CD4-positive, alpha-beta memory T cell (primary cell): Measurements from ENCODE around the gene NDUFAF8. TPM values are rescaled to one million over a fixed set of nuclear protein-coding genes. Genes with fewer than 3 reads are reported as not detected.

ENCODE experiments used
- CTCF ChIA-PET: fragments of 350-600 bp; sonication (Branson Sonifier 250); formaldehyde crosslinking; loops from one replicate; lab custom pipeline; 2021; ENCODE audit warnings: inconsistent platforms; ENCODE audit not compliant: partially characterized antibody; lab: Charles Lee
- POLR2A ChIA-PET: fragments of 350-600 bp; sonication (Branson Sonifier 250); formaldehyde crosslinking; loops from one replicate; lab custom pipeline; 2021; ENCODE audit not compliant: partially characterized antibody; lab: Charles Lee
- DNase-seq, 5 donors: peaks; one replicate each; pipeline versions ENCODE4 v3.0.0 to v3.0.0-alpha.2; 2020 to 2022; ENCODE audit warnings: mixed read lengths in 1 of 5
- H3K27ac ChIP-seq: one replicate; pipeline ENCODE4 v1.7.0; 2013; ENCODE audit warnings: low read depth, low read length
- H3K27me3 ChIP-seq: 2 replicates; pipeline ENCODE4 v1.7.0; 2013; ENCODE audit warnings: mild to moderate bottlenecking, low read length, moderate library complexity; ENCODE audit not compliant: insufficient read depth
- H3K36me3 ChIP-seq: 2 replicates; pipeline ENCODE4 v1.7.0; 2013; ENCODE audit warnings: mild to moderate bottlenecking, low read length, moderate library complexity; ENCODE audit not compliant: insufficient read depth
- H3K4me1 ChIP-seq: 2 replicates; pipeline ENCODE4 v1.7.0; 2013; ENCODE audit warnings: mild to moderate bottlenecking, low read length, moderate library complexity; ENCODE audit not compliant: insufficient read depth
- H3K4me3 ChIP-seq, 2 donors: one replicate each; pipeline ENCODE4 v1.7.0; 2013; ENCODE audit warnings: low read length in 2 of 2, mild to moderate bottlenecking in 1 of 2
- H3K9me3 ChIP-seq, 2 donors: one replicate each; pipeline ENCODE4 v1.7.0; 2013; ENCODE audit warnings: low read length in 2 of 2, control low read depth in 1 of 2; ENCODE audit not compliant: control insufficient read depth in 1 of 2
- H3K27ac Mint-ChIP-seq, 7 donors: one replicate each; pipeline ENCODE4 v1.8.0; 2020 to 2021; ENCODE audit warnings: mixed read lengths in 7 of 7, mild to moderate bottlenecking in 6 of 7, inconsistent platforms in 3 of 7, moderate library complexity in 3 of 7
- H3K27me3 Mint-ChIP-seq, 2 donors: one replicate each; pipeline ENCODE4 v1.8.0; 2020 to 2021; ENCODE audit warnings: mixed read lengths in 2 of 2
- H3K36me3 Mint-ChIP-seq, 2 donors: one replicate each; pipeline ENCODE4 v1.8.0; 2020 to 2021; ENCODE audit warnings: mixed read lengths in 2 of 2, inconsistent platforms in 1 of 2, mild to moderate bottlenecking in 1 of 2
- H3K4me1 Mint-ChIP-seq, 4 donors: one replicate each; pipeline ENCODE4 v1.8.0; 2020 to 2021; ENCODE audit warnings: mixed read lengths in 4 of 4, mild to moderate bottlenecking in 1 of 4
- H3K4me3 Mint-ChIP-seq, 8 donors: one replicate each; pipeline ENCODE4 v1.8.0; 2020 to 2021; ENCODE audit warnings: mixed read lengths in 8 of 8, mild to moderate bottlenecking in 7 of 8, moderate library complexity in 6 of 8, inconsistent platforms in 3 of 8
- H3K9me3 Mint-ChIP-seq, 8 donors: one replicate each; pipeline ENCODE4 v1.8.0; 2020 to 2021; ENCODE audit warnings: mixed read lengths in 8 of 8, mild to moderate bottlenecking in 5 of 8, inconsistent platforms in 3 of 8, moderate library complexity in 1 of 8
- intact Hi-C: fragments of 100-400 bp; cut with micrococcal nuclease; formaldehyde crosslinking; loops from one replicate; pipeline ENCODE4 v1.15.1; 2023
- polyA plus RNA-seq, 2 donors: library from polyadenylated mRNA; unstranded; fragments of 300-500 nt; fragmentation: Illumina TruSeq; gene quantifications; one replicate each; pipeline ENCODE4 v1.2.3, GENCODE V29; 2021
- total RNA-seq, 2 experiments: library from RNA; stranded (reverse); gene quantifications; one replicate each; pipeline ENCODE4 v1.2.3, GENCODE V29; 2021

NDUFAF8 gene
- total and polyA plus RNA-seq, 4 experiments from 2014 or later: 40.1 to 78.6 (median 54.8) TPM

- DNase-seq: peak in 1 of 5 donors; percentile 13
- Mint-ChIP-seq H3K9me3 (no peaks in the 10 kb centered on the region), H3K4me1 (peaks cover 9 to 39% (median 28%) of the 10 kb centered on the region in 4 donors), H3K36me3 (peaks cover 0 to 7% of the 10 kb centered on the region in 2 donors), H3K27ac (peak overlapping the region in 5 of 7 donors; percentile 36 to 75 (median 58)), H3K27me3 (no peaks in the 10 kb centered on the region), H3K4me3 (peak overlapping the region in 6 of 8 donors; percentile 38 to 95 (median 92))
- no peak overlapping the region for H3K27ac ChIP-seq
- H3K4me3 ChIP-seq: no peak overlapping the region
- CTCF ChIA-PET: interaction anchor here (1.1 kb wide), 1 partner anchor 98 kb away, joined by 3 read pairs; no protein-coding TSS in a partner anchor
- POLR2A ChIA-PET: interaction anchor here (2.7 kb wide), 1 partner anchor 19 kb away, joined by 48 read pairs; the partner anchor contains the start of gene CEP131
- H3K27me3 ChIP-seq: no peaks in the 10 kb centered on the region
- no peaks in the 10 kb centered on the region for H3K36me3 ChIP-seq
- H3K4me1 ChIP-seq: peaks cover 32% of the 10 kb centered on the region
- no peaks in the 10 kb centered on the region for H3K9me3 ChIP-seq
- intact Hi-C loops: loop anchor here (2.0 kb wide), 1 partner anchor 140 kb away; no protein-coding TSS in a partner anchor
Measured at GRCh38 chr17:81240761-81241160, 1.6 kb downstream of the NDUFAF8 start.

GRCh38 chr17:81241203-81241602, 2.1 kb downstream of the NDUFAF8 start:
- H3K4me1 ChIP-seq: peaks cover 32% of the 10 kb centered on the region
- no peaks in the 10 kb centered on the region for H3K9me3 Mint-ChIP-seq
- peaks cover 9 to 39% (median 28%) of the 10 kb centered on the region in 4 donors for H3K4me1 Mint-ChIP-seq
- H3K36me3 Mint-ChIP-seq: peaks cover 0 to 7% of the 10 kb centered on the region in 2 donors
- no peaks in the 10 kb centered on the region for H3K36me3 ChIP-seq
- no peaks in the 10 kb centered on the region for H3K9me3 ChIP-seq
- peak overlapping the region in 5 of 8 donors; percentile 15 to 95 (median 61) for H3K4me3 Mint-ChIP-seq
- H3K27ac Mint-ChIP-seq: peak overlapping the region in 3 of 7 donors; percentile 36 to 58 (median 46)
- H3K27ac ChIP-seq: no peak overlapping the region
- intact Hi-C loops: loop anchor here (2.0 kb wide), 1 partner anchor 140 kb away; no protein-coding TSS in a partner anchor
- DNase-seq: no peak
- no peaks in the 10 kb centered on the region for H3K27me3 ChIP-seq
- ChIA-PET POLR2A (no interaction called here), CTCF (interaction anchor here (1.1 kb wide), 1 partner anchor 99 kb away, joined by 3 read pairs; no protein-coding TSS in a partner anchor)
- no peaks in the 10 kb centered on the region for H3K27me3 Mint-ChIP-seq
- H3K4me3 ChIP-seq: no peak overlapping the region

- CTCF ChIA-PET: no interaction called here
- H3K27ac ChIP-seq: no peak overlapping the region
Measured at GRCh38 chr17:81241648-81242420, 2.7 kb downstream of the NDUFAF8 start.

GRCh38 chr17:81242421-81243332, 3.6 kb downstream of the NDUFAF8 start:
- no peak overlapping the region for H3K4me3 Mint-ChIP-seq
- H3K27me3 ChIP-seq: no peaks in the 10 kb centered on the region
- peaks cover 0 to 1% (median 0%) of the 10 kb centered on the region in 8 donors for H3K9me3 Mint-ChIP-seq
- peak in 1 of 5 donors; percentile 24 for DNase-seq
- H3K4me1 ChIP-seq: peaks cover 21% of the 10 kb centered on the region
- H3K27ac Mint-ChIP-seq: peak overlapping the region in 2 of 7 donors; percentile 48 to 73
- no peak overlapping the region for H3K4me3 ChIP-seq
- no peak overlapping the region for H3K27ac ChIP-seq
- intact Hi-C loops: no loop called here
- no peaks in the 10 kb centered on the region for H3K36me3 ChIP-seq
- H3K9me3 ChIP-seq: no peaks in the 10 kb centered on the region
- ChIA-PET CTCF (no interaction called here), POLR2A (no interaction called here)
- peaks cover 7 to 34% (median 23%) of the 10 kb centered on the region in 4 donors for H3K4me1 Mint-ChIP-seq
- H3K36me3 Mint-ChIP-seq: peaks cover 0 to 7% of the 10 kb centered on the region in 2 donors
- H3K27me3 Mint-ChIP-seq: no peaks in the 10 kb centered on the region

More at GRCh38 chr17:81241648-81242420, 2.7 kb downstream of the NDUFAF8 start:
- Histone ChIP-seq H3K4me1 (peaks cover 29% of the 10 kb centered on the region), H3K27me3 (no peaks in the 10 kb centered on the region), H3K9me3 (no peaks in the 10 kb centered on the region), H3K36me3 (no peaks in the 10 kb centered on the region), H3K4me3 (no peak overlapping the region)
- H3K27me3 Mint-ChIP-seq: no peaks in the 10 kb centered on the region
- POLR2A ChIA-PET: no interaction called here
- H3K9me3 Mint-ChIP-seq: no peaks in the 10 kb centered on the region
- peaks cover 0 to 7% of the 10 kb centered on the region in 2 donors for H3K36me3 Mint-ChIP-seq
- peaks cover 9 to 40% (median 28%) of the 10 kb centered on the region in 4 donors for H3K4me1 Mint-ChIP-seq
- DNase-seq: peak; percentile 43 to 56 (median 55)
- H3K4me3 Mint-ChIP-seq: peak overlapping the region in 4 of 8 donors; percentile 17 to 57 (median 40)
- intact Hi-C loops: loop anchor here (2.0 kb wide), 1 partner anchor 141 kb away; no protein-coding TSS in a partner anchor
- H3K27ac Mint-ChIP-seq: peak overlapping the region in 3 of 7 donors; percentile 37 to 73 (median 48)

- Mint-ChIP-seq H3K4me1 (peaks cover 2 to 27% (median 18%) of the 10 kb centered on the region in 4 donors), H3K36me3 (peaks cover 0 to 5% of the 10 kb centered on the region in 2 donors), H3K9me3 (peaks cover 0 to 1% (median 0%) of the 10 kb centered on the region in 8 donors), H3K4me3 (no peak overlapping the region), H3K27ac (no peak overlapping the region), H3K27me3 (no peaks in the 10 kb centered on the region)
- Histone ChIP-seq H3K4me1 (peaks cover 15% of the 10 kb centered on the region), H3K27me3 (no peaks in the 10 kb centered on the region), H3K4me3 (no peak overlapping the region), H3K36me3 (no peaks in the 10 kb centered on the region), H3K27ac (no peak overlapping the region), H3K9me3 (no peaks in the 10 kb centered on the region)
- DNase-seq: no peak
- intact Hi-C loops: no loop called here
- CTCF ChIA-PET: no interaction called here
- POLR2A ChIA-PET: no interaction called here
Measured at GRCh38 chr17:81243333-81243664, 4.2 kb downstream of the NDUFAF8 start.

- intact Hi-C loops: no loop called here
- no peaks in the 10 kb centered on the region for H3K27me3 Mint-ChIP-seq
- ChIA-PET POLR2A (no interaction called here), CTCF (no interaction called here)
- no peaks in the 10 kb centered on the region for H3K9me3 ChIP-seq
- DNase-seq: peak in 1 of 5 donors; percentile 3
- no peak overlapping the region for H3K27ac ChIP-seq
- peaks cover 2 to 27% (median 14%) of the 10 kb centered on the region in 4 donors for H3K4me1 Mint-ChIP-seq
- peak overlapping the region in 2 of 7 donors; percentile 32 to 46 for H3K27ac Mint-ChIP-seq
- no peaks in the 10 kb centered on the region for H3K27me3 ChIP-seq
- H3K36me3 ChIP-seq: no peaks in the 10 kb centered on the region
- H3K9me3 Mint-ChIP-seq: peaks cover 0 to 1% (median 0%) of the 10 kb centered on the region in 8 donors
- no peak overlapping the region for H3K4me3 ChIP-seq
- peaks cover 14% of the 10 kb centered on the region for H3K4me1 ChIP-seq
- H3K4me3 Mint-ChIP-seq: peak overlapping the region in 1 of 8 donors; percentile 49
- peaks cover 0 to 2% of the 10 kb centered on the region in 2 donors for H3K36me3 Mint-ChIP-seq
Measured at GRCh38 chr17:81244358-81245023, 5.4 kb downstream of the NDUFAF8 start.
